Activated CD4-positive, alpha-beta T cell treated with anti-CD3 and anti-CD28 coated beads, Interleukin-10, Interleukin-2, amounts not matched to agents 100 ng/mL and 50 ng/mL, durations not matched to agents 16 hours and 8 hours (primary cell): ENCODE data around the gene SUGCT.

Experiments used
- DNase-seq: peaks from one replicate; pipeline ENCODE4 v3.0.0-alpha.2; 2020

SUGCT gene

GRCh38 chr7:40845943-40846342 lies 711.1 kb downstream of the SUGCT start:
- no peak for DNase-seq

- DNase-seq = no peak
These were observed 713.1 kb downstream of the SUGCT start for GRCh38 chr7:40847921-40848320.

GRCh38 chr7:40848541-40849221 lies 713.9 kb downstream of the SUGCT start:
- no peak for DNase-seq

- DNase-seq = no peak
These were observed 715.2 kb downstream of the SUGCT start for GRCh38 chr7:40850017-40850416.

- DNase-seq = no peak
These were observed 716.2 kb downstream of the SUGCT start for GRCh38 chr7:40851001-40851400.

- DNase-seq = no peak
These were observed 724.3 kb downstream of the SUGCT start for GRCh38 chr7:40859076-40859475.

- DNase-seq = no peak
These were observed 725.2 kb downstream of the SUGCT start for GRCh38 chr7:40859965-40860543.

GRCh38 chr7:40865441-40866233 lies 730.8 kb downstream of the SUGCT start:
- no peak for DNase-seq

- DNase-seq = no peak
These were observed 731.8 kb downstream of the SUGCT start for GRCh38 chr7:40866601-40867000.

GRCh38 chr7:40870108-40870507 lies 735.3 kb downstream of the SUGCT start:
- DNase-seq = no peak

GRCh38 chr7:40873248-40873647 lies 738.4 kb downstream of the SUGCT start:
- DNase-seq = no peak

- DNase-seq = no peak
These were observed 740.0 kb downstream of the SUGCT start for GRCh38 chr7:40874756-40875155.

GRCh38 chr7:40876601-40877000 lies 741.8 kb downstream of the SUGCT start:
- no peak for DNase-seq

- DNase-seq = no peak
These were observed 745.2 kb downstream of the SUGCT start for GRCh38 chr7:40879941-40880543.

- DNase-seq = no peak
These were observed 745.8 kb downstream of the SUGCT start for GRCh38 chr7:40880581-40880980.

GRCh38 chr7:40881405-40881926 lies 746.7 kb downstream of the SUGCT start:
- DNase-seq = no peak

GRCh38 chr7:40882071-40882658 lies 747.4 kb downstream of the SUGCT start:
- DNase-seq = no peak

- DNase-seq = no peak
These were observed 749.0 kb downstream of the SUGCT start for GRCh38 chr7:40883826-40884225.

GRCh38 chr7:40884241-40884640 lies 749.4 kb downstream of the SUGCT start:
- DNase-seq = no peak

GRCh38 chr7:40885503-40885902 lies 750.7 kb downstream of the SUGCT start:
- no peak for DNase-seq

- DNase-seq = no peak
These were observed 752.3 kb downstream of the SUGCT start for GRCh38 chr7:40887099-40887498.

- no peak for DNase-seq
These were observed 753.7 kb downstream of the SUGCT start for GRCh38 chr7:40888499-40888898.

- DNase-seq = no peak
These were observed 754.3 kb downstream of the SUGCT start for GRCh38 chr7:40889099-40889498.
